ENCODE results near the gene P2RX3.
A peak's percentile ranks its signal among the peaks of the same experiment; 100 is the strongest.
"Not testable (repeated sequence)": the region's sequence is repeated elsewhere in the genome, so short reads cannot be mapped to it uniquely, and the experiment has no call there.

Gene P2RX3

GRCh38 chr11:57353852-57354251, 15.7 kb downstream of the P2RX3 start:
- DNase-seq: peak; percentile 42 to 52

- DNase-seq: peak in 1 of 2 donors; percentile 55
These were observed 16.5 kb downstream of the P2RX3 start for GRCh38 chr11:57354699-57355098.

- peak; percentile 35 to 52 for DNase-seq
These were observed 18.1 kb downstream of the P2RX3 start for GRCh38 chr11:57356268-57356667.

- no peak for DNase-seq
These were observed 19.2 kb downstream of the P2RX3 start for GRCh38 chr11:57357310-57357709.

GRCh38 chr11:57357856-57358255, 19.7 kb downstream of the P2RX3 start:
- DNase-seq: no peak

- peak in 1 of 2 donors; percentile 41 for DNase-seq
These were observed 20.4 kb downstream of the P2RX3 start for GRCh38 chr11:57358543-57358961.

GRCh38 chr11:57358991-57359390, 20.8 kb downstream of the P2RX3 start:
- no peak for DNase-seq

GRCh38 chr11:57359396-57359795, 21.2 kb downstream of the P2RX3 start:
- DNase-seq: no peak

GRCh38 chr11:57359896-57360690, 21.9 kb downstream of the P2RX3 start:
- no peak for DNase-seq

- DNase-seq: no peak
These were observed 22.8 kb downstream of the P2RX3 start for GRCh38 chr11:57360991-57361390.

GRCh38 chr11:57361420-57361819, 23.3 kb downstream of the P2RX3 start:
- DNase-seq: not testable (repeated sequence)

- DNase-seq: no peak
These were observed 23.8 kb downstream of the P2RX3 start for GRCh38 chr11:57361926-57362325.

GRCh38 chr11:57363131-57364080, 25.3 kb downstream of the P2RX3 start:
- DNase-seq: no peak

GRCh38 chr11:57364851-57365660, 26.9 kb downstream of the P2RX3 start:
- DNase-seq: no peak

GRCh38 chr11:57368106-57368844, 30.1 kb downstream of the P2RX3 start:
- DNase-seq: peak; percentile 29 to 44

GRCh38 chr11:57368845-57369232, 30.7 kb downstream of the P2RX3 start:
- no peak for DNase-seq

- no peak for DNase-seq
These were observed 32.1 kb downstream of the P2RX3 start for GRCh38 chr11:57370251-57370650.

- no peak for DNase-seq
These were observed 32.8 kb downstream of the P2RX3 start for GRCh38 chr11:57370941-57371340.

GRCh38 chr11:57373146-57373545, 35.0 kb downstream of the P2RX3 start:
- no peak for DNase-seq

GRCh38 chr11:57374966-57375365, 36.8 kb downstream of the P2RX3 start:
- no peak for DNase-seq

- no peak for DNase-seq
These were observed 37.3 kb downstream of the P2RX3 start for GRCh38 chr11:57375490-57375889.
